DOHH2 (cell line): Measurements from ENCODE around the gene TEX29.

Experiments
- H3F3A ChIP-seq: fragments of 200-600 bp; sonication (generic), shearing (Covaris generic); 2 replicates; pipeline ENCODE4 v1.6.0; 2016; ENCODE audit warnings: antibody characterized with exemption, mild to moderate bottlenecking; ENCODE audit not compliant: control insufficient read depth, insufficient read depth
- H3K27ac ChIP-seq: fragments of 200-600 bp; sonication (generic); 2 replicates; pipeline ENCODE4 v1.5.1; 2014; ENCODE audit warnings: low read depth, mild to moderate bottlenecking, low read length, moderate library complexity
- H3K27me3 ChIP-seq: fragments of 200-600 bp; sonication (generic); 2 replicates; pipeline ENCODE4 v1.6.1; 2014; ENCODE audit warnings: mild to moderate bottlenecking, low read length, mixed read lengths; ENCODE audit not compliant: control insufficient read depth
- H3K36me3 ChIP-seq: fragments of 200-600 bp; sonication (generic); 2 replicates; pipeline ENCODE4 v1.6.1; 2014; ENCODE audit warnings: mild to moderate bottlenecking, low read length, moderate library complexity, mixed read lengths; ENCODE audit not compliant: control insufficient read depth
- H3K4me1 ChIP-seq: fragments of 200-600 bp; sonication (generic); 2 replicates; pipeline ENCODE4 v1.6.1; 2014; ENCODE audit warnings: mild to moderate bottlenecking, low read length, mixed read lengths; ENCODE audit not compliant: control insufficient read depth
- H3K4me2 ChIP-seq: fragments of 200-600 bp; sonication (generic); 2 replicates; pipeline ENCODE4 v1.6.0; 2014; ENCODE audit warnings: mild to moderate bottlenecking, low read length, moderate library complexity
- H3K4me3 ChIP-seq: fragments of 200-600 bp; sonication (generic); 2 replicates; pipeline ENCODE4 v1.5.1; 2014; ENCODE audit warnings: mild to moderate bottlenecking, low read length, mixed read lengths
- H3K79me2 ChIP-seq: fragments of 200-600 bp; sonication (generic); 2 replicates; pipeline ENCODE4 v1.6.1; 2014; ENCODE audit warnings: mild to moderate bottlenecking, low read length, mixed read lengths; ENCODE audit not compliant: control insufficient read depth
- H3K9me2 ChIP-seq: fragments of 200-600 bp; sonication (generic); replicated peaks from 2 replicates; pipeline ENCODE4 v1.6.1; 2014; ENCODE audit warnings: mild to moderate bottlenecking, low read length, mixed read lengths; ENCODE audit not compliant: control insufficient read depth
- H3K9me3 ChIP-seq: fragments of 200-600 bp; sonication (generic); 2 replicates; pipeline ENCODE4 v1.6.1; 2014; ENCODE audit warnings: antibody characterized with exemption, low read length, mixed read lengths; ENCODE audit not compliant: control insufficient read depth, insufficient read depth
- H4K20me1 ChIP-seq: fragments of 200-600 bp; sonication (generic); 2 replicates; pipeline ENCODE4 v1.6.0; 2014; ENCODE audit warnings: low read depth, mild to moderate bottlenecking, antibody characterized with exemption, low read length, moderate library complexity; ENCODE audit not compliant: control insufficient read depth, insufficient read depth
- EZH2phosphoT487 ChIP-seq: fragments of 200-600 bp; sonication (generic); IDR thresholded peaks from 2 replicates; pipeline ENCODE4 v1.6.1; 2017; ENCODE audit warnings: borderline replicate concordance, mild to moderate bottlenecking, antibody characterized with exemption, low read length, moderate library complexity, mixed read lengths
- TF ChIP-seq, protein P1 (sequence below): fragments of 200-600 bp; sonication (generic); IDR thresholded peaks from one replicate; pipeline ENCODE4 v1.5.1; 2014; ENCODE audit warnings: antibody characterized with exemption, mild to moderate bottlenecking, low read depth, low read length; ENCODE audit not compliant: poor library complexity, severe bottlenecking

TEX29 gene

GRCh38 chr13:111275382-111275781 lies 45.1 kb upstream of the TEX29 start:
- H3K4me2 ChIP-seq = no peak overlapping the region
- peaks cover 4% of the 10 kb centered on the region for H4K20me1 ChIP-seq
- H3K27ac ChIP-seq = no peak overlapping the region
- H3K79me2 ChIP-seq = peaks cover 11% of the 10 kb centered on the region
- no peaks in the 10 kb centered on the region for H3K27me3 ChIP-seq
- no peaks in the 10 kb centered on the region for H3K9me2 ChIP-seq
- no peak for TF ChIP-seq EZH2phosphoT487
- TF ChIP-seq, protein P1, sequence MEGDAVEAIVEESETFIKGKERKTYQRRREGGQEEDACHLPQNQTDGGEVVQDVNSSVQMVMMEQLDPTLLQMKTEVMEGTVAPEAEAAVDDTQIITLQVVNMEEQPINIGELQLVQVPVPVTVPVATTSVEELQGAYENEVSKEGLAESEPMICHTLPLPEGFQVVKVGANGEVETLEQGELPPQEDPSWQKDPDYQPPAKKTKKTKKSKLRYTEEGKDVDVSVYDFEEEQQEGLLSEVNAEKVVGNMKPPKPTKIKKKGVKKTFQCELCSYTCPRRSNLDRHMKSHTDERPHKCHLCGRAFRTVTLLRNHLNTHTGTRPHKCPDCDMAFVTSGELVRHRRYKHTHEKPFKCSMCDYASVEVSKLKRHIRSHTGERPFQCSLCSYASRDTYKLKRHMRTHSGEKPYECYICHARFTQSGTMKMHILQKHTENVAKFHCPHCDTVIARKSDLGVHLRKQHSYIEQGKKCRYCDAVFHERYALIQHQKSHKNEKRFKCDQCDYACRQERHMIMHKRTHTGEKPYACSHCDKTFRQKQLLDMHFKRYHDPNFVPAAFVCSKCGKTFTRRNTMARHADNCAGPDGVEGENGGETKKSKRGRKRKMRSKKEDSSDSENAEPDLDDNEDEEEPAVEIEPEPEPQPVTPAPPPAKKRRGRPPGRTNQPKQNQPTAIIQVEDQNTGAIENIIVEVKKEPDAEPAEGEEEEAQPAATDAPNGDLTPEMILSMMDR = no peak
- no peaks in the 10 kb centered on the region for H3K9me3 ChIP-seq
- H3F3A ChIP-seq = no peaks in the 10 kb centered on the region
- H3K36me3 ChIP-seq = peaks cover 99% of the 10 kb centered on the region
- no peaks in the 10 kb centered on the region for H3K4me1 ChIP-seq
- no peak overlapping the region for H3K4me3 ChIP-seq

- TF ChIP-seq EZH2phosphoT487 = no peak
- TF ChIP-seq, protein P1 = no peak
- H3K9me3 ChIP-seq = no peaks in the 10 kb centered on the region
- peaks cover 99% of the 10 kb centered on the region for H3K36me3 ChIP-seq
- H3K4me2 ChIP-seq = no peak overlapping the region
- H3K27ac ChIP-seq = no peak overlapping the region
- H3K4me1 ChIP-seq = no peaks in the 10 kb centered on the region
- H3K27me3 ChIP-seq = no peaks in the 10 kb centered on the region
- peaks cover 8% of the 10 kb centered on the region for H3K79me2 ChIP-seq
- no peaks in the 10 kb centered on the region for H3K9me2 ChIP-seq
- H3K4me3 ChIP-seq = no peak overlapping the region
- H4K20me1 ChIP-seq = peaks cover 4% of the 10 kb centered on the region
- H3F3A ChIP-seq = 0 out of 2 replicates have a peak, but pooled peaks cover 2% of the 10 kb centered on the region
Measured at GRCh38 chr13:111275995-111276618, 44.3 kb upstream of the TEX29 start.

- peaks cover 99% of the 10 kb centered on the region for H3K36me3 ChIP-seq
- no peak overlapping the region for H3K4me2 ChIP-seq
- no peak for TF ChIP-seq EZH2phosphoT487
- TF ChIP-seq, protein P1 = no peak
- no peaks in the 10 kb centered on the region for H3K4me1 ChIP-seq
- H3K27me3 ChIP-seq = no peaks in the 10 kb centered on the region
- H3K9me2 ChIP-seq = no peaks in the 10 kb centered on the region
- H3K4me3 ChIP-seq = no peak overlapping the region
- H3K79me2 ChIP-seq = peaks cover 3% of the 10 kb centered on the region
- H3F3A ChIP-seq = 0 out of 2 replicates have a peak, but pooled peaks cover 2% of the 10 kb centered on the region
- H3K9me3 ChIP-seq = no peaks in the 10 kb centered on the region
- H4K20me1 ChIP-seq = no peaks in the 10 kb centered on the region; the same call in 1 of the 2 replicates
- no peak overlapping the region for H3K27ac ChIP-seq
Measured at GRCh38 chr13:111278258-111278657, 42.2 kb upstream of the TEX29 start.
